ENCODE data around the gene DEUP1.
"Not testable (repeated sequence)": the region's sequence is repeated elsewhere in the genome, so short reads cannot be mapped to it uniquely, and the experiment has no call there.

The DEUP1 gene

GRCh38 chr11:93330446-93330984, at the start of gene DEUP1:
Gene DEUP1, plus strand, starts transcription at chr11:93330742. Its CDS starts 1,518 bp downstream, at chr11:93332260.
- no peak for DNase-seq (ENCODE audit: low read depth)

- DNase-seq (ENCODE audit: low read depth): no peak
Observed at GRCh38 chr11:93285430-93285829, 45.1 kb upstream of the DEUP1 start.

- no peak for DNase-seq (ENCODE audit: low read depth)
Observed at GRCh38 chr11:93287434-93287833, 43.1 kb upstream of the DEUP1 start.

- DNase-seq (ENCODE audit: low read depth): no peak
Observed at GRCh38 chr11:93288079-93288478, 42.5 kb upstream of the DEUP1 start.

- no peak for DNase-seq (ENCODE audit: low read depth)
Observed at GRCh38 chr11:93288767-93289166, 41.8 kb upstream of the DEUP1 start.

GRCh38 chr11:93289782-93290463, 40.6 kb upstream of the DEUP1 start:
- DNase-seq (ENCODE audit: low read depth): no peak

- DNase-seq (ENCODE audit: low read depth): no peak
Observed at GRCh38 chr11:93291110-93291509, 39.4 kb upstream of the DEUP1 start.

GRCh38 chr11:93291898-93292297, 38.6 kb upstream of the DEUP1 start:
- no peak for DNase-seq (ENCODE audit: low read depth)

GRCh38 chr11:93295921-93296575, 34.5 kb upstream of the DEUP1 start:
- no peak for DNase-seq (ENCODE audit: low read depth)

- no peak for DNase-seq (ENCODE audit: low read depth)
Observed at GRCh38 chr11:93303689-93304088, 26.9 kb upstream of the DEUP1 start.

GRCh38 chr11:93314399-93314798, 16.1 kb upstream of the DEUP1 start:
- not testable (repeated sequence) for DNase-seq (ENCODE audit: low read depth)

- DNase-seq (ENCODE audit: low read depth): no peak
Observed at GRCh38 chr11:93319224-93319839, 11.2 kb upstream of the DEUP1 start.

GRCh38 chr11:93320230-93320629, 10.3 kb upstream of the DEUP1 start:
- DNase-seq (ENCODE audit: low read depth): no peak

GRCh38 chr11:93322207-93322606, 8.3 kb upstream of the DEUP1 start:
- DNase-seq (ENCODE audit: low read depth): no peak

- no peak for DNase-seq (ENCODE audit: low read depth)
Observed at GRCh38 chr11:93323747-93324146, 6.8 kb upstream of the DEUP1 start.

- no peak for DNase-seq (ENCODE audit: low read depth)
Observed at GRCh38 chr11:93324500-93324899, 6.0 kb upstream of the DEUP1 start.

- no peak for DNase-seq (ENCODE audit: low read depth)
Observed at GRCh38 chr11:93326681-93327080, 3.9 kb upstream of the DEUP1 start.

- DNase-seq (ENCODE audit: low read depth): no peak
Observed at GRCh38 chr11:93329936-93330445, 551 bp upstream of the DEUP1 start.

- DNase-seq (ENCODE audit: low read depth): no peak
Observed at GRCh38 chr11:93340223-93340622, 9.7 kb downstream of the DEUP1 start.

GRCh38 chr11:93344855-93345333, 14.4 kb downstream of the DEUP1 start:
- DNase-seq (ENCODE audit: low read depth): no peak

GRCh38 chr11:93348930-93349329, 18.4 kb downstream of the DEUP1 start:
- no peak for DNase-seq (ENCODE audit: low read depth)

- DNase-seq (ENCODE audit: low read depth): no peak
Observed at GRCh38 chr11:93350835-93351234, 20.3 kb downstream of the DEUP1 start.

- DNase-seq (ENCODE audit: low read depth): no peak
Observed at GRCh38 chr11:93359396-93359795, 28.9 kb downstream of the DEUP1 start.
